ENCODE data around the gene ABCG1.

DNA sequence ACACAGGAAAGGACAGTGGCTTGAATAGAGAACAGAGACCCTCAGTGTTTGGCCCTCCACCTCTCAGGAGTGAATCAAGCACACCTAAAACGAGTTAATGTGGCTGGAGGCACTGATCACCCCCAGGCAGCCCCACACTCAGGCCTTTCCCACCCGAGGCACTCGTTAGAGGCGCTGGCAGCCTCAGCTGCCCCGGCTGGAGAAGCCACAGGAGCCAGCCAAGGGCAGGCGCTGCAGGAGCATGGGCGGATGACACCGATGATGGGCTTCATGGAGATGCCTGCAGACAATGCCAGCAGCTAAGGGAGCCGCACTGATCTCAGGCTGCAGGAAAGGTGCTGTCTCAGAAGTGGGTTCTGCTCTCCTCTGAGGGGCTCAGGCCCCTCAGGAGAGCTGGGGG is 24.1 kb upstream of the ABCG1 start:
- no peak for TF ChIP-seq ARNTL (CRISPR knock-in tag; IDR thresholded peaks at IDR 0.05; ENCODE audit: borderline replicate concordance, low read depth)
- TF ChIP-seq, protein P1, sequence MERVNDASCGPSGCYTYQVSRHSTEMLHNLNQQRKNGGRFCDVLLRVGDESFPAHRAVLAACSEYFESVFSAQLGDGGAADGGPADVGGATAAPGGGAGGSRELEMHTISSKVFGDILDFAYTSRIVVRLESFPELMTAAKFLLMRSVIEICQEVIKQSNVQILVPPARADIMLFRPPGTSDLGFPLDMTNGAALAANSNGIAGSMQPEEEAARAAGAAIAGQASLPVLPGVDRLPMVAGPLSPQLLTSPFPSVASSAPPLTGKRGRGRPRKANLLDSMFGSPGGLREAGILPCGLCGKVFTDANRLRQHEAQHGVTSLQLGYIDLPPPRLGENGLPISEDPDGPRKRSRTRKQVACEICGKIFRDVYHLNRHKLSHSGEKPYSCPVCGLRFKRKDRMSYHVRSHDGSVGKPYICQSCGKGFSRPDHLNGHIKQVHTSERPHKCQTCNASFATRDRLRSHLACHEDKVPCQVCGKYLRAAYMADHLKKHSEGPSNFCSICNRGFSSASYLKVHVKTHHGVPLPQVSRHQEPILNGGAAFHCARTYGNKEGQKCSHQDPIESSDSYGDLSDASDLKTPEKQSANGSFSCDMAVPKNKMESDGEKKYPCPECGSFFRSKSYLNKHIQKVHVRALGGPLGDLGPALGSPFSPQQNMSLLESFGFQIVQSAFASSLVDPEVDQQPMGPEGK (CRISPR knock-in tag; IDR thresholded peaks at IDR 0.05; ENCODE audit: borderline replicate concordance): no peak
- no peak for TF ChIP-seq RARB (CRISPR knock-in tag; IDR thresholded peaks at IDR 0.05)
- no peak for TF ChIP-seq BACH2 (CRISPR knock-in tag; IDR thresholded peaks at IDR 0.05; ENCODE audit: borderline replicate concordance)

Measured in SK-N-SH treated with all-trans-retinoic acid at 6 μM for 48 hours (cell line).